DOHH2 (cell line): ENCODE data around the gene KLK10.

ENCODE experiments used
- CTCF ChIP-seq: fragments of 200-600 bp; sonication (generic); IDR thresholded peaks from one replicate; pipeline ENCODE4 v1.5.1; 2014; ENCODE audit warnings: antibody characterized with exemption, mild to moderate bottlenecking, low read depth, low read length; ENCODE audit not compliant: poor library complexity, severe bottlenecking
- EZH2phosphoT487 ChIP-seq: fragments of 200-600 bp; sonication (generic); IDR thresholded peaks from 2 replicates; pipeline ENCODE4 v1.6.1; 2017; ENCODE audit warnings: borderline replicate concordance, mild to moderate bottlenecking, antibody characterized with exemption, low read length, moderate library complexity, mixed read lengths

- no peak for TF ChIP-seq CTCF
- TF ChIP-seq EZH2phosphoT487: no peak
Measured at GRCh38 chr19:51002542-51003311, 16.8 kb downstream of the KLK10 start.
